NCI-H1105 treated with DMSO at 0.1 percent for 48 hours (cell line): ENCODE data around the gene HSPG2.

Experiments
- DNase-seq: peaks from one replicate; lab custom pipeline; 2025; lab: John Stamatoyannopoulos, UW

The HSPG2 gene

GRCh38 chr1:21898326-21899200 is 38.5 kb downstream of the HSPG2 start:
- DNase-seq = no peak

DNA sequence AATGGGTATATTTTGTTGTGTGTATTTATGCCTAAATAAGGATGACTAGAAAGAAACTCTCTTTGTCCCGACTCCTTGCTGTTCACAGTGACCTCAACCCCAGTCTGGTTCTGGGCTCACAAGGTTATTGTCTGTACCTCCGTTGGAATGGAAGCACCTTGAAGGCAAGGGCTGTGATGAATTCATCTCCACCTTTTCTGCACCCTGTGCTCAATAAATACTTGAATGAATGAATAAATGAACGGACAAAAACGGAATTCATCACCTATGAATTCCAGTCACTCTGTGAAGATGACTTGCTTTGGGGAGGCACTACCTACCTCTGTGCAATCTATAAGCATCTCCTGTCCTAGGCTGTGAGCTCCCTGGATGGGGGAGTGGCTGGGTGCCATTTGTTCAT is 39.3 kb downstream of the HSPG2 start:
- DNase-seq = no peak

DNA sequence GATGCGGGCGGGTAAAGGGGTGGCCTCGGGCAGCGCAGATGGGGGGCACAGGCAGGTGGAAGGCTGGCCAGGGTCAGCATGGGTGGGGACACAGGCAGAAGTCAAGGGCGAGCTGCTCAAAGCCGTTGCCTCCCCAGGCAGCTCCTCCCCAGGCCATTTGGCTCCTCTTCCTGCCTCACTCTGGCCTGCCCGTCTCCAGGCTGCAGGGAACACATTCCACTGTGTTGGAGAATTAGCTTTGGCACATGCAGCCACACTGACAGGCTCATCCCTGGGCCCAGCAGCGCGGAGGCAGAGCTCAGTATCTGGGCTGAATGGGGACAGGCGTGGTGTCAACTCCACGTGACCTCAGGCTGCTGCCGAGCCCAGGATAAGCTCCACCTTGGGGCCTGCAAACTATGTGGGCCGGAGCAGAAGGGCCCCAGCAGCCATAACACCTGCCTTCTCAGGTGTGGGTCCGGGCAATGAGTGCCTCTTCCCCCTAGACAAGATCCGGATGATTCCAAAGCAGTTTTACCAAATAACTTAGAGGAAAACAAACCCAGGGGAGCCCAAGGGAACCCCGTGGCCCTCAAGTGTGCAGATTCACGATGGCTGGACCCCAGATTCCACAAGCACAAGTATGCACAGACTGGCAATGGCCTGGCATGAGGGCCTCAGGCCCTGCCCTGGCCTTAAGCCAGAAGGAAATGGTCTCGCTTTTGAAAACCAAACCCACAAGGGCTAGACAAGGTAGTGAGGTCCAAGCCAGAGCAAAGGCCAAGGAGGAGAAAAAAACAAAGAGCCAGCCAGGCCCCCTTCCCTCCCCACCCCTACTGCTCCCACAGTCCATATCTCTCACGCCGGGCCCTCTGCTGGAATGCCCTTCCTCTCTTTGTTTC is 40.2 kb downstream of the HSPG2 start:
- no peak for DNase-seq

- DNase-seq = no peak
These were observed 41.1 kb downstream of the HSPG2 start for GRCh38 chr1:21896026-21896425.

DNA sequence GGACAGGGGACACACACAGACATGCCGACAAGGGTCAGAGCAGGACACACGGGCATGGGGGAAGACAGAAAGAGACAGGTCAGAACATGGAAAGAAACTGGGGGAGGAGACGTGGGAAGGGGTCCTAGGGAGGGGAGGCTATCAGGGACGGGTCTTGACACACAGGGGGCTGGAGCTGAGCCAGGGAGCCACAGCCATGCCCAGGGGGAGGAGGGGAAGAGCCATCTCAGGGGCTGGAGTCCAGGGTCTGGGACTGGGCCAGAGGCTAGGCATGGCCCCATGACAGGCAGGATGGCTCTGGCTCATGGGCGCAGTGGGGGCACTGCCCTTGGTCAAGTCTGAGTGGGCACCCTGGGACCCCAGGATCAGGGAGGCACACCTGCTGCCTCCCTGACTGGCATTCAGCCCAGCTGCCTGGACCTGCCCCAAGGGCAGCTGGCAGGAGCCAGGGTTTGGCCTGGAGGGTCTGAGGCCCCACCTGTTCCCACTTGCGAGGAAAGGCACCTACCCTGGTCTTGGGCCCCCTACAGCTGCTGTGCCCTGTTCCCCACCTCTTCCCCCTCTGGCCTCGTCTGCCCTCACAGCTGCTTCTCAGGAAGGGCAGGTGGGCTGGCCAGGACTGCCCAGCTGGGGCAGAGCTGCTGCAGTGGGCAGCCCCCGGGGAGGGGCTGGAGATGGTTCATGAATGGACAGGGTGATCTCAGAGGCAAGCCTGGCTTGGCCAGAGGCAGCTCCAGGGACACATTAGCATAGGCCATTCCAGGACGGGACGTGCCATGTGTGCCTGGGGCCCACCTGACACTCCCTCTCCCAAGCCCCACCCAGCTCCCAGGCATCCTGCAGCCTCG is 42.9 kb downstream of the HSPG2 start:
- peak; percentile 75 for DNase-seq

GRCh38 chr1:21893046-21893805 is 43.9 kb downstream of the HSPG2 start:
- DNase-seq = no peak

GRCh38 chr1:21891621-21892479 is 45.3 kb downstream of the HSPG2 start:
- no peak for DNase-seq

GRCh38 chr1:21891081-21891480 is 46.0 kb downstream of the HSPG2 start:
- DNase-seq = no peak

DNA sequence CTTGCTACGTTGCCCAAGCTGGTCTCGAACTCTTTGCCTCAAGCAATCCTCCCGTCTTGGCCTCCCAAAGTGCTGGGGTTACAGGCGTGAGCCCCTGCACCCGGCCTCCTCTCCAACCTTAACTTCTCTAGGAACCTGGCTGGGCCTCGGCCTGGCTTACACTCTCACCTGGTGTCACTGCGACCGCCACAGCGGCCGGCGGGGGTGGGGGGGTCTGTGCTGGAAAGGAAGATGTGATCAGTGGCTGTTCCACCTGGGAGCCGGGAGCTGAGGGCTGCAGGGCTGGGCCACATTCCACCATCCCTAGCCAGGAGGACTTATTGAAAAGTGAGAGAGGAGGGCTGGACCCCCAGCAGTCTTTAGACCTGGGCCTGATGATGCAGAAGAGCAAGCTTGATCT is 48.6 kb downstream of the HSPG2 start:
- no peak for DNase-seq

DNA sequence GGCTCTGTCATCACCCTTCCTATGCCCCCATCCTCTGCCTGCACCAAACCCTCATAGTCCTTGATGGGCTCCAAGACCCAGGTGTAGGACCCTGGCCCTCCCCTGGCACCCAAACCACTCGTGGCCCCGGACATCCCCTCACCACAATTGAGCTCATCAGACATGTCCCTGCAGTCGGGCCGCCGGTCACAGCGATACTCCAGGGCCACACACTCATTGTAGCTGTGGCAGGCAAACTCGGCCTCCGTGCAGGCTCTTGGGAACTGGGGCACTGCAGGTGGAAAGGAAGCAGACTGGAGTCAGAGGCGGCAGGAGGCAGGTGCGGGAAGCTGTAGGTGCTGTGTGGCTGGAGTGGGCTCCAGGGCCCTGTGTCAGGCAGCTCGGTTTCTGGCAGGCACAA is 49.3 kb downstream of the HSPG2 start:
- no peak for DNase-seq

DNA sequence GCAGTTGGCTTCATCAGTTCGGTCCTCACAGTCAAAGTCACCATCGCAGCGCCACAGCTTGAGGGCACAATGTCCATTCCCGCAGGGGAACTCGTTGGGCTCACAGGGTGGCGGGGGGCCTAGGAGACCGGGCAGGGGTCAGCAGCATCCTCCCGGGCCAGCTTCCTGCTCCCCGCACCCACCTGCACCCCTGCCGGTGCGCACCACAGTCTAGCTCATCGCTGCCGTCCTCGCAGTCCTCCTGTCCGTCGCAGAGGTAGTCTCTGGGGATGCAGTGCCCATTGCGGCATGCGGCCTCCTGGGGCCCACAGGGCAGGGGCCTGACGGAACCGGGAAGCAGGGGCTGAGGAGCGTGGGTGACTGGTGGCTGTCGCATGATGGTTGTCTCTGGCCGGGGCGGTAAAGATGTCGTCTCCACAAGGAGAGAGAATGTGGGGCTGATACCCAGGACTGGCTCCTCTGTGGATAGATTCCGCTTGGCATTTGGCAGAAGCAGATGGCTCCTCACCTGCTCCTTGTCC is 49.8 kb downstream of the HSPG2 start:
- DNase-seq = no peak

DNA sequence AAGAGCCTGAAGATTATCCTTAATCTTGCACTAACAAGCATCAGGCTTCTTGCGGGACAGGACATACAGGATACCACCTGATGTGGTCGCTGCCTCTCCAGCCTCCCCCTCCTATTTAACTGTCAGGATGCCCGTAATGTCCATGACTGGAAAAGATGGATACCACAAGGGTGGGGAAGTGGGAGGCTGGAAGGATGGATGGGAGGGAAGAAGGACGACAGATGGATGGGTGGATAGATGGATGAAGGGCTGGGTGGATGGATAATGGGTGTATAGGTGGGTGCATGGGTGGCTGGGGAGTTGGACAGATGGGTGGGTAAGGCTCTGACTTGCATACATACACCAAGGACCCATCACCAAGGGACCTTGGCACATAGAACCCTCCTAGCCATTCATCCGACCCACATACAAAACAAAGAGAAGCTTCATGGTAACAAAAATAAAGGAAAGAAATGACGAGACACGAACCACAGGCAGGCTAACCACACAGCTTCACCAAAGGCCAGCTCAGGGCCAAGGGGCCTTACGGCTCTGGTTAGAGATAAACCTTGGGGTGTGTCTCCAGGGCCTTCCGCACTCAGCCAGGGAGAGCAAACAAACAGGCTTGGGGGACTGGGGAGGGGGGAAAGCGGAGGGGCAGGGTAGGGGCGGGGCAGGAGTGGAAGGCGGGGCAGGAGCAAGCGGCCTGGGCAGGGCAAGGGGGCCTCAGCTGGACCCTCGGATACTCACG is 50.5 kb downstream of the HSPG2 start:
- DNase-seq = no peak

GRCh38 chr1:21885236-21886037 is 51.7 kb downstream of the HSPG2 start:
- no peak for DNase-seq

DNA sequence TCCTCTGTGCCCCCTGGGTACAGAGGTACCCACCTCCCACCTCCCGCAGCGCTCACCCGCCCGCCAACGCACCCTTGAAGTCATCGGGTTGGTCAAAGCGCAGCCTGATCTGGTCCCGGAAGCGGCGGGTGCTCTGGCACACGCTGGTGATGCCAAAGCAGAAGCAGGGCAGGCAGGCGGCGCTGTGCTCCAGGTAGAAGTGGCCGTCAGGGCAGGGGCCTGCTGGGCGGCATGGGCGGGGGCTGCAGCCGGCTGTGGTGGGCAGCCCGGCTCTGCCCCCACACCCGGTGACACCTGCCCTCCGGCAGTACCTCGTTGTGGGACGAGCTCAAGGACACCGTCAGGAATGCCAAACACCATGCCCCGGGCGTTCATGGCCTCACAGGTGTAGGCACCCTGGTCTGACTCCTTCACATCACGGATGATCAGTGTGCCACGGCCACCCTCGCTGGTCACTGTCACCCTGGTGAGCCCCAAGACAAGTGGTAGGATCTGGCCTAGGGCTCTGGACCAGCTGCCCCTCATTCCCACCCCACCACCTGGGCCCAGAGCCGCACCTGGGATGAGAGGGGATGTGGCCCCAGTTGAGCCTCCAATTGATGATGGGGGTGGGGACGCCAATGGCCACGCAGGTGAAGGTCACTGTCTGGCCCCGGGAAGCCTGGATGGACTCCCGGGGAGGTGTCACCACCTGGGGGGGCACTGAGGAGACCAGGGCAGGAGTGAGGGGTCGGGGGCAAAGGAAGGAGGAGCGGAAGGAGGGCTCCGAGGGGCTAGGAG is 52.5 kb downstream of the HSPG2 start:
- no peak for DNase-seq

DNA sequence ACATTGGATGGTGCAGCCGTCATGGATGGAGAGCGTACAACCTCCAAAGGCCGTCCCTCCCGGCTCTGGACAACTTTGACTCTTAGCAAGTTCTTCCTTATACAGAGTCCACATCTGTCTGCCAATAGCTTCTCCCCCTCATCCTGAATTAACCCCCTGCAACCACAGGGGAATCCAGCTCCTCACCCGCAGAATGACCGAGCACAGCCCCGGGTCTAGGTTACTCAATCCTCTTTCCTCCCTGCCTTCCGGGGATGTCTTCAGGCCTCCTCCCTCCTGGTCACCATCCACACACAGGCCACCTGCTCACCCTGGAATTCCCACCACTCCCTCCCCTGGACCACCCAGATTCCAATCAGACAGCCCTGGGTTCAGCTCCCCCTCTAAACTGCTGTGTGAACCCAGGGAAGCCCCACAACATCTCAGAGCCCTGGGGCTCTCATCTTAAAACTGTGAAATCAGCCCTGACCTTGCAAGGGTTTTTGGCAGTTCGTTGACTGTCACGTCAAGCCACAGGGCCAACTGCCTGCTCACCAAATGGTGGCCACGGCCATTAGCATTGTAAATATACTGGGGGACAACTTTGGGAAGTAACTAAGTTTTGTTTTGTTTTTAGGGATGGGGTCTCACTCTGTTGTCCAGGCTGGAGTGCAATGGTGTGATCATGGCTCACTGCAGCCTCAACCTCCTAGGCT is 54.2 kb downstream of the HSPG2 start:
- DNase-seq = no peak

GRCh38 chr1:21881250-21881649 is 55.9 kb downstream of the HSPG2 start:
- no peak for DNase-seq

DNA sequence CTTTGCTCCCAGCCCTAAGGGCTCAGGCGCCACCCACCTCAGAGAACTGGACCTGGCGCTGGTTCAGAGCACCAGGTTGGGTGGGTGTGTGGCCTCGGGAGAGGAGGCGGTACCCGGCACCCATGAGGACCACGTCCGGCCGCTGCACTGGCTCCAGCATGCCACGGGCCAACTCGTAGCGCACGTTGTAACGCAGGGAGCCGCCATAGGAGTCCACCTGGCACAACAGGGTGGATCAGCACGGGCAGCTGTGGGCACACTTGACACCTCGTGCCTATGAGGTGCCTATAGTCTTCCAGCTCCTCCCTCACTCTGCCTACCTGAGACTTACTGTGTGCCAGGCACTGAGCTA is 56.5 kb downstream of the HSPG2 start:
- DNase-seq = no peak
